NCI-H2171 treated with DMSO at 0.1 percent for 48 hours (cell line): ENCODE results near the gene AOAH.
"Not testable (repeated sequence)": the region's sequence is repeated elsewhere in the genome, so short reads cannot be mapped to it uniquely, and the experiment has no call there.

ENCODE experiments used
- DNase-seq: peaks from one replicate; lab custom pipeline; 2025; lab: John Stamatoyannopoulos, UW

AOAH gene

DNA sequence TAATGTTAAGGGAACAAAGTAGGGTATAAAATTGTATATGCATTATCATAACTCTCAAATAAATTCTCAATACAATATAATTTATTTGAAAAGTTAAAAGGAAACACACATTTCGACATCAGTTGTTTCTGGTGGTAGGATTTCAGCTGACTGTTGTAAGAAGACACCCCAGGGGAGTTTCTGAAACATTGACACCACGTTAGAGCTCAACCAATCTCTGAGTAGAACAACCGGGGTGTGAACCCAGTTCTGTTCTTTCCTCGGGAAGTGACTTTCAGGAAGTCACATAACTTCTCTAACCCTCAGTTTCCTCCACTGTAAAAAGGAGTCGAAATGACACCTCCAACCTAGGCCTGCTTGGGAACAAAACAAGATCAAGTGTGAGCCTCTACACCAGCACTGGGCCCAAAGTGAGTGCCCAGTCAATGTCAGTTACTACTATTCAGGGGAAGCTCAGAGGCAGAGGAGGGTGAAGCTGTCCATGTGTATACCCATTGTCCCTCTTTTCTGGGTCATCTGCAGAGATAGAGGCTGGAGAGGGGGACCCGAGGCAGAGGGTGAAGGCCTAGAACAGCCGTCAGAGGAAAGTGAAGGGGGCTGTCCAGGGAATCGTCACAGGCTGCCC lies 67.1 kb downstream of the AOAH start:
- no peak for DNase-seq

DNA sequence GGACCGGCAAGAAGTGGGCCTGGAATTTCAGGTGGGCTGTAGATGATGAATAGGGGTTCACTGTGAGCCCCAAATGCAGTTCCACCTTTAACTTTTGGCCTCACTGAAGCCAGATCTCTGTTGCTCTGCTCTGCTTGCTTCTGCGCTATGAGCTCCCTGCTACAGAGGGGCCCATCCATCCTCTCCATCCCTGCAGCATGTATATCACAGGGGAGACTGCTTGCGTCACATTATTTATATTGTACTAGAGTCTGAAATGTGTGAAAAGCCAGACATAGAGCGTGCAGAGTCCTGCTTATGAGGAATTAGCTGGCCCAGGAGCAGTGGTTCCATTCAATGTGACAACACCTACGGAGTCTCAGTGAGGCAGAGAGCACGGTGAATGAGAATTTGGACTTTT lies 69.9 kb downstream of the AOAH start:
- DNase-seq, result no peak

DNA sequence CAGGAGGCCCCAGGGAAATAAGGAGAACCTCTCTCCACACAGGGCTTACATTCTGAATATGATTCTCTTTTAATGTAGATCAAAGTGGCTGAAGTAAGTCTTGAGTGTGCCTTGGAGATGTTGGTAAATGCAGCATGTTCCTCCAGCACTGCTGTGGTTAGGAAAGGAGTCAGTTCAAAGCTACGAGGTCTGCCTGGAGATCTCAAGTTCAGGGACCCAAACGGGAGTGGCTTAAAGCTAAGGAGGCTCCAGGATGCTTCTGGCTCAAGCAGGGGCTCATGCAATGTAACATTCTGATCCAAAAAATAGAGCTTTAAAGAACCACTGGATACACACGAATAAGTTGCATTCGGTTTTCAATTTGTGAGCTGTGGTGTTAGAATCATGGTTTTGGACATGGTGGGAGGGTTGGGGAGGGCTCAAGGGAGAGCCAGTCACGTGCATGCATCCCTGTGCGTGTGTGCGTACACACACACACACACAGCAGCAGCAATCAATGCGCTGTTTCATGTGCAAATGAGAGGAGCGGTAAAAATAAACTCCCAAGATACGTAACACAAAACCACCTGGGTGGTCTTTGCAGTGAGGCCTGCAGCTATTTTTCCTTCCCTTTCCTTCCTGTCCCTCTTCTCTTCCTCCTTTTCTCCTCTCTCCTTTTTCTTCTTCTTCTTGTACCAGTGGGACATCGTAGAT lies 70.5 kb downstream of the AOAH start:
- DNase-seq, result no peak

DNA sequence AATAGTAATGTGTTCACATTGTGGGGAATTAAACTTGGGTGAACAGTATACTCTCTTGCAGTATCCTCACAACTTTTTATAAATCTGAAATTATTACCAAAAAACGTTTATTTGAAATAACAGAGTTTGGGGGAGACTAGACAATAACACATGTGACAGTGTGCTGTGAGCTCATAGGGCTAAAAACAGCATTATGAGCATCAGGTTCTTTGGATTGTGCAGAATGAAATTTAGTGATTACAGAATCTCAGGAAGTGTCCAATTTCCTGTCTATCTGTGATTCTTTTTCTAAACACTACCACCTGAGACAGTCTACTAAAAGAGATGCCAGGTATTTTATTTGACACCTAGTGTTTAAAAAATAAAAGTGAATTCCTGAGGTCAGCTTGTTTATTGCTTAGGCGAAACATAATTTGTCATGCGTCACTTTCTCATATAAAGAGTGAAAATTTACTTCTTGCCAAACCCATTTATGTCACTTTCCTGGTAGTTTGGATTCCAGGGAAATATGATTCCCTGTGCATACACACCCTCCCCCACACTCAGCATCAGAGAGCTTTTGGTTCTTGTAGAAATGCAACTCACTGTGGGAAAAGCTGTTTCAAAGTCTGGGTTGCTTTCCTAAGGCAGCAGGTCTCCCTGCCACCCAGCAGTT lies 71.2 kb downstream of the AOAH start:
- DNase-seq, result peak; percentile 31

DNA sequence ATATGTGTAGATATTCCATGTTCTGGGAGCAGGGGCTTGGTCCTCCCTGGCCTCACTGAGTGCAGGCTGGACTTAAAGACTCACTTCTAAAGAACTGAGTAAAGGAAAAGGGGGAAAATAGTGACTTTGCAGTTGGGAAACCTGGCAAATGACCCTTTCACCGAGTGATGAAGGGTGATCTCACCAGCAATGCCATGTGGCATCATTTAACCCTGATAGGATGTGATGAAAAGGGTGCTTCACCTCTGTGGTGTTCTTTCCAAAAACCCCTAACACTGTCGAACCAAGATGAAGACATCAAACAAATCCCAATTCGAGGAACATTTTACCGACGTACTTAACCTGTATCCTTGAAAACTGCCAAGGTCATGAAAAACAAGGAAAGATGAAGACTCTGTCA lies 71.9 kb downstream of the AOAH start:
- no peak for DNase-seq

DNA sequence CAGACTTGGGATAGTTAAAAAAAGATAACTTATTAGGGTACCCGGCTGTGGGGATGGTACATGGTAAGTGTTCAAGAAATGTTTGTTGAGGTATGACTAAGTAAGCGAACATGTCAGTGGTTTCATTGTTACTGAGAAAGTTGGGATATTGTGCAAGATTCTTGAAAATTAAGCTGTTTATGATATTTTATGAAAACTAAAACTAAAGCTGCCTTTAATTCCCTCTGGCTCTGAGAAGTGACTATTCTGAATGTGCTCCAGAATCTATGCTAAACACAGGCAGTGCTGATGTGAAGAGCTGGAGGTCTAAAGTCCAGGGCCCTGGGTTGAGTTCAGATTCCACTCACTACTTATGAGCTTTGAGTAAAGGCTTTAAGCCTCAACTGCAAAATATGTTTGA lies 72.9 kb downstream of the AOAH start:
- DNase-seq, result no peak

DNA sequence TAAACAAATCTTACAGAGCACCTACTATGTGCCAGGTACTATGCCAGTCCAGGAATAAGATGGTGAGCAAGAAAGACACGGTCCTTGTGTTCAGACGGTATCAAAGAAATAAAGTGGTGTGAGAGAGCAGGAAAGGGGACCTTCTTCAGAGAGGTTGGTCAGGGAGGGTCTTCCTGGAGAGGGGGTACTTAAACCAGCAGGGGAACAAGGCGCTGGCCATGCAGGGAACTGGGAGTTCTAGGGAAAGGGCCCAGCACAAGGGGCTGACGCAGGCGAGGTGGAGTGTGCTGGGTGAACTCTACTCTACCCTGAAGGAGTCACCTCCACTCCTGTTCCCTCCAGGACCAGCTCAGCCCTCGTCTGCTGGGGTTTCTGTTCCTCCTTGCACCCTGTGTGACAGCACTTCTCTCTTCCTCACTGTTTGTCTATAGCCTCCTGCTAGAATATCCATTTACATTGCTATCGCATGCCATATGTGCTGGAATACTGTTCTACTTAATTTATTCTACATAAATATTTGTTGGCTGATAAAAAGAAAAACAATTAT lies 73.5 kb downstream of the AOAH start:
- DNase-seq, result peak; percentile 19

DNA sequence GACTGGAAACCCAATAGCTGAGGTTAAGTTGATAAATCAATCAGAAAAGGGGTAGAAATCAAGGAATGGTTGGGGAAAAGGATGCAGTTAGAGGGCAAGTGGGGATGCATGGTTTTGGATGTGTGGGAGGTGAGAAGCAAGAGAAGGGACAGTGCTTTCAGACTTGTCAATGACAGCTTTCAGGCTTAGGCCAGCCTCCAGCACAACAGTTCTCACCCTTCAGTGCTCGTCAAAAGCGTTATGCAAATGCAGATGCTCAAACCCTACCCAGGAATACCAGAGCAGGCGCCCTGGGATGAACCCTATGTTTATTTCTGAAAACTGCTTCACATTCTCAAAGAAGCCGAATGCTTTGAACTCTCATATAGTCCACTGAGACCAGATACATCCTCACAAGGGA lies 74.0 kb downstream of the AOAH start:
- no peak for DNase-seq

DNA sequence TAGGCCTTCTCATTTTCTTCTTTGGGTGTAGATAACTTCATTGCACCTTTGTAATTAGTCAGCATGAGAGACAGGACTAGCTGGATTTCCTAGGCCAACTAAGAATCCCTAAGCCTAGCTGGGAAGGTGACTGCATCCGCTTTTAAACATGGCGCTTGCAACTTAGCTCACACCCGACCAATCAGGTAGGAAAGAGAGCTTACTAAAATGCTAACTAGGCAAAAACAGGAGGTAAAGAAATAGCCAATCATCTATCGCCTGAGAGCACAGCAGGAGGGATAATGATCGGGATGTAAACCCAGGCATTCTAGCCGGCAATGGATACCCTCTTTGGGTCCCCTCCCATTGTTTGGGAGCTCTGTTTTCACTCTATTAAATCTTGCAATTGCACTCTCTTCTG lies 75.0 kb downstream of the AOAH start:
- DNase-seq, result not testable (repeated sequence)

DNA sequence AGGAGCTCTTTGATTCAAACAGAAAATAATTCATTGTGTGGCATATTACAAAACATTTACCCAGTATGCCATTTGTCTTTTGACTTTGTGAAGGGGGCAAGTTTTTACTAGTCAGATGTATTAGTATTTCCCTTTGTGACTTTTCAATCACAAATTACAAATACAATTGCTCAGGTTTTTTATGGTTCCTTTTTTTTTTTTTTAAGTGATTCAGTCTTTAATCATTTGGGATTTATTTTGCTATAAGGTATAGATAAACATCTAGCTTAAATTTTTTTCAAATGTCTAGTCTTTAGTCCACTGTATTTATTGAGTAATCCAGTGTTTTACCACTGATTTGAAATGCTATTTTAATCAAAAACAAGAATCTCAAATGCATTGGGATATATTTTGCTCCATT lies 75.9 kb downstream of the AOAH start:
- DNase-seq, result no peak

DNA sequence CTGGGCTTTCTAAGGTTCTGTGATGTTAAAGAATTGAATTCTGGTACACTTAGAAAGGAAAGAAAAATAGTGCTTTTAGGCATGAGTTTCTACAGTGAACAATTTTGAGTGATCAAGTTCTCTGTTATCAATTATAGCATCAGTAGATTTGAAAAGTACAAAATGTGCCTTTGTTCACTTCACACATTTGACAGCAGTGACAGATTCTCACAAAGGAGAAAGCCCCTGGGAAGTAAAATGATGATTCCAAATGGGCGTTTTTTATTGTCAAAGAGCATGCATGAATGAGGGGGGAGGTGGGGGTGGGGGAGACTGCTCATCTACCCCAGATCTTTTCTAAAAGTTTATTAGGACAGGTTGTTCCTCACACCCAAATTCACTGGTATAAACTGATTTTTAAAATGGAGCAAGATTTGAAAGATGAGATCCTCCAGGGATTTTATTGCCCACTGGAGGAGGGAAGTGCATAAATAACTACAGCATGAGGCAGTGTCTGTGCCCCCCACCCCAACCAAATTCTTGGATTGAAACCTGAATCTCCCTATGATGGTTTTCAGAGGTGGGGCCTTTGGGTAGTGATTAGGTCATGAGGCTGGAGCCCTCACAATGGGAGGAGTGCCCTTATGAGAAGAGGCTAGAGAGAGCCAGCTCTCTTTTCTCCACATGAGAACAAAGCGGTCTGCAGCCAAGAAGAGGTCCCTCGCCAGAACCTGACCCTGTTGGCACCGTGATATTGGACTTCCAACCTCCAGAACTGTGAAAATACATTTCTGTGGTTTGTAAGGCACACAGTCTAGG lies 79.5 kb downstream of the AOAH start:
- peak; percentile 55 for DNase-seq

DNA sequence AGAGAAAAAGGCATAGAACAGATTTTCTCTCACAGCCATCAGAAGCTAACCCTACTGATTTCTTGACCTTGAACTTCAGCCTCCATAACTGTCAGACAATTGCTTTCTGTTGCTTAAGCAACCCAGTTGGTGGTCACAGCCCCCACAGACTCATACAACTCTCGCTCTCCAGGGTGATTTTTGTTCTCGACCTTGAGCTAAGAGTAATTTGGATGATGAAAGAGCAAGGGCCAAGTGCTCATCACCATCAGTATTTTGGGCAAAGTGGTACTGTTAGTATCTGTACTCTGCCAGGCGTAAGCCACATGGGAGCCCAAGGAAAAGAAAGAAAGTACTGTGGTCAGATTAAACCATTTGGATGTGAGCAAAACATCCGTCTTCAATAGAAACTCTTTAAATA lies 81.9 kb downstream of the AOAH start:
- DNase-seq, result no peak

DNA sequence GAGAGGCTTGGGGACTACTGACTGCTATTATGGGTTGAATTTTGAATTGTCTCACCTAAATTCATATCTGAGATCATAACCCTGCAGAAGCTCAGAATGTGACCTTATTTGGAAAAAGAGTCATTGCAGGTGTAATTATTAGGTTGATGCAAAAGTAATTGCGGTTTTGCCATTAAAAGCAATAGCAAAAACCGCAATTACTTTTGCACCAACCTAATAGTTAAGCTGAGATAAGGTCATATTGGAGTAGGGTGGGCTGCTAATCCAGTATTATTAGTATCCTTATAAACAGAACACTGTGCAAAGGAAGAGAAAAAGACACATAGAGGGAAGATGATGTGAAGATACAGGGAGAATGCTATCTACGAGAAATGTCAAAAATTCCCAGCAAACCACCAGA lies 82.3 kb downstream of the AOAH start:
- no peak for DNase-seq

DNA sequence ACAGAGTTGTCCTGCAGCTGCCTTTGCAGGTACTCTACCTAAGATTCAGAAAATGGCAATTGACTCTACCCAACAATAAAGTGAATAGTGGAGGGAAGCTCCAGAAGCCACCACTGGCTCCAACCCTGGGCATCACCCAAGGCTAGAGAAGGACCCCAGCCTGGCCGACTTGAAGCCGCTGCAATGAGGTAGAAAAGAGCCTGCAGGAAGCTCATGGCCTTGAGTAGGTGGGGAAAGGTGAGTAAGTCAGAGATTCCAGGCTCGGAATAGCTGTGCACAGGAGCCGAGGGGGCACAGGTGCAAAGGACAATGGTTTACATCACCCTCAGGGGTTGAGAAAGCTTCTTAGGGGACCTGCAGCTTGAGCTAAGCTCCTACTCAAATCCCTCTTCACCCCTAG lies 83.6 kb downstream of the AOAH start:
- DNase-seq, result no peak

DNA sequence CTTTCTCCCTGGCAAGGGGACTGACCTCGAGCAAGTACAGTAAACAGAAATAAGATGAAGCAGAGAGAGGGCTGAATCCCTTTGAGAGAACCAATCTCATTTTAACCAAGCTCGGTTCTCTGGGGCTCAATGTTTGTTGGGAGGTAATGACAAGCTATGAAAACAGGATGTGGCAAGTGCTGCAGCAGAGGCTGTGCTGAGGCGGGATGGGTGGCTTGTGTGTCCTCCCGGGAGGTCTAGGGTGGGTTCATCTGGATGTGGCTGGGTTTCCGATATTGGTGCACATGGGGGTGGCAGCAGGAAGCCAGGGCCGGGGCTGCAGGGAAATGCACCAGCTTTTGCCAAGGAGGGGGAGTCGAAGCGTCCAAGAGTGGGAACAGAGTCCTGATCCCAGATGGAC lies 84.5 kb downstream of the AOAH start:
- DNase-seq, result no peak

DNA sequence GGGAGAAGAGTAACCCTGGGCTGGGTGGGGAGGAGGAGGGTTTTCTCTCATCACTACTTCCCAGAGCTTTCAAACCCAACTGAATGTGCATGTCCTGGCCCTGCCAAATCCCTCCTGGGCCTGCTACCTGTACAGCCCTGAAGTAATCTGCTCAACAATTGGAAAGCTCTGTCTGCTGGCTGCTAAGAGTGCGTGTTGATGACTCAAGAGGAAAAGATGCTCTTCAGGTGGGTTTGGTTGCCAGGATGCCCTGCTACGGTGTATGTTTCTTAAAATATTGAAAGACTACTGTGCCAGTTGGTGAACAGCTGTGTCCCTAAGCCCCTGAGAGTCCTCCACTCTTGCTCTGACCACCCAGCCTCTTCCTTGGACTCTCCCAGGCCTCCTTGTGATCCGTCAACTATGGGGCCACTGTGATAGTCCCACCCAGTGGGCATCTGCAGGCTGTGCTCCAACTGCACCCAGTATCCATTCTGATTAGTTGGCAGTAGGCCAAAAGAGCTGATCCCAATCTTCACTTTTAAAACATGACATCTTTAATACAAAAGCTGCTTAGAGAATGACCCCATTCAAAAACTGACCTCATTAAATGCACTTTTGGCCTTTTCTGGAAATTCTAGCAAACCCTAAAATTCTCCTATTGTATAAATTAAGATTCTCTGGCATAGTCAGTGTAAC lies 85.6 kb downstream of the AOAH start:
- DNase-seq, result no peak

DNA sequence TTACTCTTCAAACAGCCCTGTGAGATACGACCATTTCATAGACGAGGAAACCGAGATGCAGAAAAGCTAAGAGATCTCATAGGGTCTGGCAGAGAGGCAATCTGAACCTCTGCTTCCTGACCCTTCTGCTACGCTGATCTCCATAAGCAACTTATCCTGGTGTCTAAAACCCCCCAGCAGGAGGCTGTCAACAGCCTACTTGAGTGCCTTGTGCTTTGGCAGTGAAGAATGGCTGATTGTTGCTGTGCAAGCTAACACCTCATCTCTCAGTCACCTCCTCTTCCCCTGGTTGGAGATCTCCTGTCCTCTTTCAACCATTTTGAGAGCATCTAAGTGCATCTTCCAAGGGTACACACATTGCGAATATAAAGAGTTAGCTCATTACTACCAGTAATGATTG lies 86.2 kb downstream of the AOAH start:
- no peak for DNase-seq

DNA sequence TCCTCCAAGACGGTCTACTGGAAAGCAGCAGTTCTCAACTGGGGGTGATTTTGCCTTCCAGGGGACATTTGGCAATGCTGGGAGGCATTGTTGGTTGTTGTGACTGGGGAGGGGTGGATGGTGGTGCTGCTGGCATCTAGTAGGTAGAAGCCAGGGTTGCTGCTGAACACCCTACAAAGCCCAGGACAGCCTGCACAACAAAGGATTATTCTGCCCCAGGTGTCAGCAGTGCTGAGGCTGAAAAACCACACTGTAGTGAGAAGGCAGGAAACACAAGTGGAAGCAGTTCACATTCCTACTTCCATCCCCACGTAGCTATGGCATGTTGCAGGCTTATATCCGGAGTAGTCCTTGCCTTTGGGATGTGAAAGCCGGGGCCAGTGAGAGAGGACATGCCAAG lies 86.9 kb downstream of the AOAH start:
- no peak for DNase-seq

DNA sequence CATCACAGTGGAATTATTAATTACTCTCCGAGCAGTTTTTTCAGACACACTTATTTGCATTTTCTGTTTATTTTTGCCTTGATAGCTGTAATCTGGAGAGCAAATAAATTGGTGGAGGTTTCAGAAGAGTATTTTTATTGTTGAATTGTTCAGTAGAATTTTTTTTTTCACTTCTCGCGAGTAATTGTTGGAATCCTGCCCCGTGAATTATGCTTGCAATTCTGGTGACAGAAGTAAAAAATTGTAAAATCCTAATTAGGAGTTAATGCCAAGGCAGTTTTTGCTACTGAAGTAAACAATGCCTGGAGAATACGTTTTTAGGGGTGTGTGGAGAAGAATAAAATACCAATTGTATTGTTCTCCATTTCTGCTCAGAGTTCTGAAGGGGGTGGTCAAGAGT lies 88.2 kb downstream of the AOAH start:
- no peak for DNase-seq

DNA sequence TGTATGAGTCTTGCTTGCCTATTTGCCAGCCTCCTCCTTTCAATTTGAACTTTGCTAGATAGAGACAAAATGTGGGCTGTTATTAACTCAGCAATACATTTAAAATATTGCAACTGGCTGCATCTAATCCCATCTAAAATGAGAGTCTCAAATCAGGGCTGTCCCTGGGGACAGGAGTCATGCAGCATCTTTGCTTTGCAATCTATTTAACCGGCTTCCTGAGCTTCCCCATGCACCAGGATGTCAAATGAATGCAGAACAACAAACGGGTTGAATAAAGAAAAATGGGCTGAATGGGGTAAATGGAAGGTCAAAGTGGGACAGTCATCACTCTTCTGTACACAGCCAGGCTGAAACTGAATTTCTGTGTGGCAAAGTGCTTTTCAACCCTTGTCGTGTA lies 89.2 kb downstream of the AOAH start:
- peak; percentile 36 for DNase-seq

DNA sequence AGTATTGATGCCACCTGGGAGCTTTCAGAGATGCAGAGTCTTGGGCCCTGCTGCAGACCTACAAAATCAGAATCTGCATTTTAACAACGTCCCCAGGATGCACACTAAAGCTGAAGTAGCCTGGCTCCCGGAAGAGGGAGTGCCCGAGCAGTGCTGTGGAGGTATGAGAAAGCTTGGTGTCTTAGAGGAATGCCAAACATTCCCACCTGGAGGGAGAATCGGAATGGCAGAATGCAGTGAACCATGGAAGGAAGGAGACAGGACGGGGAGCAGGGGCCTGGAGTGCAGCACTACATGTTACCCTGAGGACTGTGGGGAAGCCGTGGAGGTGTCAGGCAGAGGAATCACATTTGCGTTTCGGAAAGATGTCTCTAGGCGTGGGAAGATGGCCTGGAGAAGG lies 90.9 kb downstream of the AOAH start:
- DNase-seq, result no peak

DNA sequence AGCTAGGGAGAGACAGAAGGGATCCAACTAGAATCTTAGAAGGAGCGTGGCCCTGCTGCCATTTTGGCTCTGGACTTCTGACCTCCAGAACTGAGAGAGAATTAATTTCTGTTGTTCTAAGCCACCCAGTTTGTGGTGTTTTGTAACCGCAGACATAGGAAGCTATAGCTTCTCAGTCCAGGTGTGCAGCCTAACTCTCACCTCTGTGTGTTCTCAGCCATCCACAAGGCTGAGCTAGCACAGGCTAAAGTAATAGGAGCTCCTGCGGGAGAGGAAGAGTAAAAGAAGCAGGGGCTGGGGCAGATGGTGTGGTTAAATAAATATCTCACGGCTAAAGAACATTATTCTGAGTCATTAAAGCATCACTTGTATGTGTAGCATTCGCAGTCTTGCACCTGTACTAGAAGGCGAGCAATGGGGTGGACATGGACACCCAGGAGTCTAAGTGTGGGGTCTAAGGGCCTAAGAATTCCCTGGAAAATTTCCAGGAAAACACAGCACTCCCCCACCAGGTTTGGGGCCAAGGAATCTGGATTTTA lies 94.1 kb downstream of the AOAH start:
- peak; percentile 76 for DNase-seq
